GM18508 (cell line): Measurements from ENCODE around the gene FA2H.

ENCODE experiments used
- ATAC-seq: cut with Tn5 transposase; IDR thresholded peaks from one replicate; pipeline ENCODE4 v1.9.1; 2021; ENCODE audit warnings: moderate number of reproducible peaks; ENCODE audit not compliant: insufficient read depth, unreplicated experiment

FA2H gene

GRCh38 chr16:74747716-74748615 lies 26.7 kb downstream of the FA2H start:
- ATAC-seq, result no peak

- no peak for ATAC-seq
Observed at GRCh38 chr16:74745926-74746325, 28.7 kb downstream of the FA2H start.

- ATAC-seq, result no peak
Observed at GRCh38 chr16:74745109-74745615, 29.5 kb downstream of the FA2H start.

- ATAC-seq, result no peak
Observed at GRCh38 chr16:74744566-74744965, 30.1 kb downstream of the FA2H start.

- no peak for ATAC-seq
Observed at GRCh38 chr16:74743668-74744299, 30.8 kb downstream of the FA2H start.

- no peak for ATAC-seq
Observed at GRCh38 chr16:74743045-74743667, 31.5 kb downstream of the FA2H start.

GRCh38 chr16:74742051-74742481 lies 32.6 kb downstream of the FA2H start:
- no peak for ATAC-seq

- no peak for ATAC-seq
Observed at GRCh38 chr16:74740795-74741304, 33.8 kb downstream of the FA2H start.

GRCh38 chr16:74739275-74739674 lies 35.3 kb downstream of the FA2H start:
- no peak for ATAC-seq

- no peak for ATAC-seq
Observed at GRCh38 chr16:74738816-74739215, 35.8 kb downstream of the FA2H start.

GRCh38 chr16:74738113-74738541 lies 36.5 kb downstream of the FA2H start:
- no peak for ATAC-seq

- no peak for ATAC-seq
Observed at GRCh38 chr16:74737521-74737920, 37.1 kb downstream of the FA2H start.

- ATAC-seq, result no peak
Observed at GRCh38 chr16:74736531-74737157, 38.0 kb downstream of the FA2H start.

- no peak for ATAC-seq
Observed at GRCh38 chr16:74735554-74735953, 39.1 kb downstream of the FA2H start.

- no peak for ATAC-seq
Observed at GRCh38 chr16:74735162-74735452, 39.5 kb downstream of the FA2H start.

- no peak for ATAC-seq
Observed at GRCh38 chr16:74734361-74735161, 40.1 kb downstream of the FA2H start.

- ATAC-seq, result no peak
Observed at GRCh38 chr16:74732707-74733350, 41.8 kb downstream of the FA2H start.

- no peak for ATAC-seq
Observed at GRCh38 chr16:74731853-74732477, 42.7 kb downstream of the FA2H start.
